HG02571 (cell line): ENCODE measurements around the gene CSNK2A1.
"Not testable (repeated sequence)": the region's sequence is repeated elsewhere in the genome, so short reads cannot be mapped to it uniquely, and the experiment has no call there.

Experiments
- ATAC-seq: cut with Tn5 transposase; IDR thresholded peaks from one replicate; pipeline ENCODE4 v1.9.1; 2021; ENCODE audit warnings: mild to moderate bottlenecking, moderate library complexity; ENCODE audit not compliant: unreplicated experiment

The CSNK2A1 gene

DNA sequence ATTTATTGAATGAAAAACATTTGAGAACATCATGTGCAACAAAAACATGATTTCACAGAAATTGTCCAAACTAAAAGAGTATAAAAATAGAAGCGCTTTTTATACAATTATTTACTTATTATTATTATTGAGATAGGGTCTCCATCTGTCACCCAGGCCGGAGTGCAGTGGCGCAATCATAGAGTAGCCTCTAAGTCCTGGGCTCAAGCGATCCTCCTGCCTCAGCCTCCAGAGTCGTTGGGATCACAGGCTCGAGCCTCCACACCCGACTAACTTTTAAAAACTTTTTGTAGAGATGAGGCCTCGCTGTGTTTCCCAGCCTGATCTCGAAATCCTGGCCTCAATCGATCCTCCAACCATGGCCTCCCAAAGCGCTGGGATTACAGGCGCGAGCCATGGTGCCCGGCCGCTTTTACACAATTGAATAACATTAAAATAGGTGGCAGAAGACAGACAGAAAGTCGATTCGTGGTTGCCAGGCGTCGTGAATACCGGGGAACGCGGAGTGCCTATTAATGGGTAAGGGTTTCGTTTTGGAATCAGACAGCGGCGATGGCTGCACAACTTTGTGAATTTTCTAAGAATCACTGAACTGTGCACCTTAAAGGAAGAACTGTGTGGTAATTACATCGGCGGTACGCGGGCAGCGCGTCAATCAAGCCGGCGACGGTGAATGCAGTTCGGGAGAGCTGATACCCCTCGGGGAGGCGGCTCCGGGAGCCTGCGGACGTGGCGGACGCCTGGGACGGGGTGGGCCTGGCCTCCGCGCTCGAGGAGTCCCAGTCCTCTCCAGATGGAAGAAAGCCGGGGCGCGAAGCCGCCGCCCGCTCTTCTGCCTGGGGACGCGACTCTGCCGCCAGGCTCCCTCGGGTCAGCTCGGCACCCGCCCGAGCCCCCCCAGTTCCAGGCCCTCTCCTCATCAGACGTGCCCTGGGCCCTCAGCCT lies 82.1 kb downstream of the CSNK2A1 start:
- peak; percentile 32 for ATAC-seq

DNA sequence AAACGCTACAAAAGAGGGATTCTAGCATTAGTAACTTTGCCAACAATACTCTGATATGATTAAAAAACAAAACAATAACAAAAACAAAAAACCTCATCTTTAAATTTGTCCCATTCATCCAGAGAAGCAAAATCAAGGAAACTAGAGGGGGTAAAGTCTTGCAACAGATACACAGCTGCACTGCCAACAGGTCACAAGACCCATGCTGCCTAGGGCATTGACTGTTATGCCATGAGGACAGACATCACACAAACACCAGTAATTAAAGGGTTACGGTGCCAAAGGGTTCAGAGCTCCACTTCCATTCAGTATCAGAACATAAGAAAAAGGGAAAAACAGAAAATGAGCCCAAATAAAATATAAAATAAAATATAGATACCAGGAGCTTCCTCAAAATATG lies 82.9 kb downstream of the CSNK2A1 start:
- no peak for ATAC-seq

- ATAC-seq: no peak
Observed at GRCh38 chr20:460180-460579, 83.4 kb downstream of the CSNK2A1 start.

DNA sequence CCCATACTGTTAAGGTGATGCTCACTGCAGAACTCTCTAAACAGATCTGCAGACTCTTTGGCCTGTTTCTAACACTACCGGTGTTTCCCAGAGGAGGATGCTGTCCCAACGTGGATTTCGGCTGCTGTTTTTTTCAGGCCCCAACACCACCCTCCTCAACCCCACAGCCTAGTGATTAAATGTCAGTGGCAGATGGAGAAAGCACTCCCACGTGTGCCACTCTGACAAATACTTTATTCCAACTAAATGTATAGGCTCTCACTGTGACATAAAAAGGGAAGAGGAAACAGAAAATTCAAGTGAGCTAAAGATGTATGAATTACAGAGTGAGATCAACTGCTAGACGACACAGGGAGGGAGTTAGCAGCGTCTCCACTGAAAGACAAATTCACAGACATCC lies 84.8 kb downstream of the CSNK2A1 start:
- ATAC-seq: no peak

DNA sequence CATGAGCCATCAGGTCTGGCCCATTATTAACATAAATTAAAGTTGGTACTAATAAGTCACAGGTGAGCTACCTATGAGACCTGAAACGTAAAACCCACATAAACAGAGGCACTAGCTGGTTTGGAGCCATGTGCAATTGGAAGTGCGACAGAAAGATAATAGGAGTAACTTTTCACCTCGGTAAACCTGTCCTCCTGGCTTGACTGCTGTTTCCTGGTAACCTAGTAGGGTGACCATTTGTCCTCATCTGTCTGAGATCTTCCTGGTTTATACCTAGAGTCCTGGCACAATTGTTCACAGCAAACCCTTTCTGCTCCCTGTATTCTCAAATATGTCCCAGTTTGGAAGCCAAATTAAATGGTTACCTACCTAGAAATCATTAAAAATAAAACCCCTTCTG lies 88.6 kb downstream of the CSNK2A1 start:
- ATAC-seq: no peak

- not testable (repeated sequence) for ATAC-seq
Observed at GRCh38 chr20:452021-452420, 91.6 kb downstream of the CSNK2A1 start.

GRCh38 chr20:445514-446336 lies 97.9 kb downstream of the CSNK2A1 start:
- no peak for ATAC-seq

- ATAC-seq: no peak
Observed at GRCh38 chr20:444862-445426, 98.6 kb downstream of the CSNK2A1 start.

DNA sequence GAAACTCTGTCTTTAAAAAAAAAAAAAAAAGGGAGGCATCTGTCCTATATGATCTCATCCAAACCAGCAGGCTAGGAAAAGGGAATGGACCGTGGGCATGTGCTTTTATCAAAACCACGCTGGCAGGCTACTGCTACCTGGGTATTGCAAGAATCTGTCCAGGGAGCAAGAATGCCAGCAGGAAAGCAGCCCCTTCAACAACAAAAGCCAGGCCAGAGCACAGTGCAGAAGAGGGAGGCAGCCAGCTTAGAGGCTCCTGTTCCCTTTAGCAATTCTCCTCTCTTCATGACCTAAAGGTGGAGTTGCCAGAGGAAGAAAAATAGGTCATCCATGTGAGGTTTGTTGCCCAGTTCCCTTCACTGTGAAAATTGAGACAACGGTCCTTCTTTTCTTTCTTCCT lies 99.5 kb downstream of the CSNK2A1 start:
- ATAC-seq: no peak

DNA sequence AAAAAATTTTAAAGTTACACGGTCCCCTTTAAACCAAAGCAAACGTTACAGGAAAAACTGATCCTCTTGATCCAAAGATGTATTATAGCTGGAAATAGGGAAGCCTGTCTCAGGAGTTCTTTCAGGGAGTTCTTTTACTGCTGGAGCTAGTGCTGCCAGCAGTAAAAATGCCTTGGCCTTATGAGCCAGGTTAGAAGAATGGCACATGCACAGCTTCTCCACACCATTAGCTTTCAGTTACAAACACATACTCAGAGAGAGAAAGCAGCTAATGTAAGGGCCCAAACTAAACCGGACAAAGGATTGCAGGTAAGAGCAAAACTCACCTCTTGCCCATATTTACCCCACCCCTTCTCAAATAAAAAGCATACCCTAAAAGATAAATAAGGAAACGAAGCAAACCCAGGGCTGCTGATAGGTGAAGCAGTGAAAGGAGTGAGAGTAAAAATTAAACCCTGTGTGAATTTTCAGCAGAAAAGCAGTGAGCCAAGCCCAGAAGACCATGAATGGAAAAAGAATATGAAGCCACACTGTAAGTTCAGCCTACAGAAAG lies 100.3 kb downstream of the CSNK2A1 start:
- ATAC-seq: no peak

DNA sequence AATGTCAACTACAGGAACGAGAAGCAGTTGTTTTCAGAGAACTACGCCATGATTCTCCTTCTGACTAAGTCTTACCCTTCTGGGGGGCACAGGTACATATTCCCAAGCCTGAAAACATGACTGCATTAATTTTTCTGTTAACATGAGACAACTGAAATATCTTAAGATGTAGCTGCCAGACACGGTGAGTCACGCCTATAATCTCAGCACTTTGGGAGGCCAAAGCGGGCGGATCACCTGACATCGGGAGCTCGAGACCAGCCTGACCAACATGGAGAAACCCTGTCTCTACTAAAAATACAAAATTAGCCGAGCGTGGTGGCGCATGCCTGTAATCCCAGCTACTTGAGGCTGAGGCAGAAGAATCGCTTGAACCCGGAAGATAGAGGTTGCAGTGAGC lies 103.0 kb downstream of the CSNK2A1 start:
- ATAC-seq: no peak

GRCh38 chr20:440148-440547 lies 103.4 kb downstream of the CSNK2A1 start:
- no peak for ATAC-seq

GRCh38 chr20:438571-439469 lies 104.8 kb downstream of the CSNK2A1 start:
- ATAC-seq: no peak

- ATAC-seq: no peak
Observed at GRCh38 chr20:437787-438486, 105.7 kb downstream of the CSNK2A1 start.

- ATAC-seq: no peak
Observed at GRCh38 chr20:436476-436875, 107.1 kb downstream of the CSNK2A1 start.

DNA sequence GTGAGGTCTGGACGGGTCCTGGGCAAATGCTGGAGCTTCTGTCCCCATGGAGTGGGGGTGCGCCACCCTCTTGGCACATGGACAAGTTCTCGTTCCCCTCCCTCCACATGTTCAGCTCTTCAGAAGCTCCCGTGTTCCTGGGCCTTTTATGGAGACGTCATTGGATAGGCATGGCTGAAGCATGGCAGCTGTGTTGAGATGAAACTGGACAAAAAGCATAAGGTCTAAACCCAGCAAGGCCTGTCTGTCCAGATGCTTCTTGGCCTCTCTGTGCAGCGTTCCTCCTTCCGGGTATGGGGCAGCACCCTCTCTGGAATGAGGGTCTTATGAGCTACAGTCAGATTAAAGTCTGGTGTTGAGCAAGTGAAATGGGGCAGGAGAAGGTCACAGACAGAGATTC lies 108.0 kb downstream of the CSNK2A1 start:
- ATAC-seq: no peak

GRCh38 chr20:434661-435419 lies 108.8 kb downstream of the CSNK2A1 start:
- no peak for ATAC-seq

GRCh38 chr20:434221-434620 lies 109.4 kb downstream of the CSNK2A1 start:
- ATAC-seq: no peak
